ENCODE measurements around the gene UBE2G2. TPM values are rescaled to one million over a fixed set of nuclear protein-coding genes. Genes with fewer than 3 reads are reported as not detected.

The UBE2G2 gene
- total RNA-seq, 4 donors from 2014 or later = 38.4 to 75.1 (median 67.4) TPM

- Histone ChIP-seq H3K9me3 (no peaks in the 10 kb centered on the region), H3K36me3 (no peaks in the 10 kb centered on the region)
- no peak for DNase-seq
Measured at GRCh38 chr21:44810779-44811178, 9.2 kb upstream of the UBE2G2 start.

DNA sequence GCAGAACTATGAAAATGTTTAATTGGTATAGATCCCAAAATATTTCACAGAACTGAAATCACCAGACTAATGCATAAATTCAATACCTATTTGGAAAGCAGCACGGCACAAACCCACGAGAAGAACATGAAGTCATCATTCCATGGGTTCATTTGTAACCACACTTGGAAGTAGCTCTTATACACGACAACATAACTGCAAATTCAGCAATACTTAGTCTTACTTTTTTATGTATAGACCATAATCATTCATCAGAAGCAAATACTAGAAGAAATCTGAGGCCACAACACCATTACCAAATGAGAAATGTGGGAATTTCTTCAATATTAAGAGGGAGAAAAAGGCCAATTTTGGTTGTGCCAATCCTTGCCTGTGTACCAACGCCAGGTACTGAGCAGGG is 4.2 kb upstream of the UBE2G2 start:
- H3K27ac ChIP-seq = no peak overlapping the region
- DNase-seq = no peak
- H3K27me3 ChIP-seq = no peaks in the 10 kb centered on the region
- no peak for TF ChIP-seq POLR2A (IDR thresholded peaks at IDR 0.05)
- TF ChIP-seq, protein P1, sequence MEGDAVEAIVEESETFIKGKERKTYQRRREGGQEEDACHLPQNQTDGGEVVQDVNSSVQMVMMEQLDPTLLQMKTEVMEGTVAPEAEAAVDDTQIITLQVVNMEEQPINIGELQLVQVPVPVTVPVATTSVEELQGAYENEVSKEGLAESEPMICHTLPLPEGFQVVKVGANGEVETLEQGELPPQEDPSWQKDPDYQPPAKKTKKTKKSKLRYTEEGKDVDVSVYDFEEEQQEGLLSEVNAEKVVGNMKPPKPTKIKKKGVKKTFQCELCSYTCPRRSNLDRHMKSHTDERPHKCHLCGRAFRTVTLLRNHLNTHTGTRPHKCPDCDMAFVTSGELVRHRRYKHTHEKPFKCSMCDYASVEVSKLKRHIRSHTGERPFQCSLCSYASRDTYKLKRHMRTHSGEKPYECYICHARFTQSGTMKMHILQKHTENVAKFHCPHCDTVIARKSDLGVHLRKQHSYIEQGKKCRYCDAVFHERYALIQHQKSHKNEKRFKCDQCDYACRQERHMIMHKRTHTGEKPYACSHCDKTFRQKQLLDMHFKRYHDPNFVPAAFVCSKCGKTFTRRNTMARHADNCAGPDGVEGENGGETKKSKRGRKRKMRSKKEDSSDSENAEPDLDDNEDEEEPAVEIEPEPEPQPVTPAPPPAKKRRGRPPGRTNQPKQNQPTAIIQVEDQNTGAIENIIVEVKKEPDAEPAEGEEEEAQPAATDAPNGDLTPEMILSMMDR (IDR thresholded peaks at IDR 0.05) = no peak
- no peaks in the 10 kb centered on the region for H3K9me3 ChIP-seq
- no peaks in the 10 kb centered on the region for H3K36me3 ChIP-seq
- intact Hi-C loops (cut with DNase I; ENCODE audit: low total_unique reads) = loop anchor here (10.0 kb wide), 1 partner anchor 461 kb away; no protein-coding TSS in a partner anchor
- no peak overlapping the region for H3K4me3 ChIP-seq
- H3K4me1 ChIP-seq = peaks cover 0 to 8% of the 10 kb centered on the region in 2 donors

More at GRCh38 chr21:44810779-44811178, 9.2 kb upstream of the UBE2G2 start:
- no peak overlapping the region for H3K4me3 ChIP-seq
- no peaks in the 10 kb centered on the region for H3K27me3 ChIP-seq
- intact Hi-C loops (cut with DNase I; ENCODE audit: low total_unique reads) = no loop called here
- H3K27ac ChIP-seq = no peak overlapping the region
- no peaks in the 10 kb centered on the region for H3K4me1 ChIP-seq
- TF ChIP-seq POLR2A (IDR thresholded peaks at IDR 0.05) = no peak
- TF ChIP-seq, protein P1 (IDR thresholded peaks at IDR 0.05) = no peak

- Histone ChIP-seq H3K36me3 (no peaks in the 10 kb centered on the region), H3K9me3 (no peaks in the 10 kb centered on the region)
Measured at GRCh38 chr21:44805226-44805625, 3.6 kb upstream of the UBE2G2 start.

DNA sequence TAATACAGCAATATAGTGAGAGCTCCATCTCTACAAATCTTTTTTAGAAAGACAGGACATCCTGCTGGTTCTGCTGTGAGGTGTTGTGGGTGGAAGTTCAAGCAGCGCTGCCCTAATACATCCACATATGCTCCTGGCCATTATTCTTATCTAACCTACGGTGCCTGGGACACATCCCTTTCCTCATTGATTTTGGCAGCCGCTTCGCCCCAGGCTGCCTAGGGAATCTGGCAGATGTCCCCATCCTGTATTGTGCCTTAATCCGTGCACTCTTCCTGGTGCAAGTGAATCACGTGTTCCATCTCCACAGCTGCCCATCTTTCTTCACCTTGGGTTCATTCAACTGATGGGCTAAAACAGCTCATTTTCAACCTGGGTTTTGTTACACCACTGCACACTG is 3.1 kb upstream of the UBE2G2 start:
- H3K9me3 ChIP-seq = no peaks in the 10 kb centered on the region
- no peaks in the 10 kb centered on the region for H3K36me3 ChIP-seq
- H3K4me3 ChIP-seq = no peak overlapping the region
- no peak for DNase-seq
- H3K4me1 ChIP-seq = peaks cover 8 to 9% of the 10 kb centered on the region in 2 donors
- intact Hi-C loops (cut with DNase I; ENCODE audit: low total_unique reads) = loop anchor here (5.0 to 10.0 kb wide), 2 partner anchors 68 to 460 kb away; partner anchors contain the start of gene PTTG1IP
- no peaks in the 10 kb centered on the region for H3K27me3 ChIP-seq
- no peak for TF ChIP-seq POLR2A (IDR thresholded peaks at IDR 0.05)
- TF ChIP-seq, protein P1 (IDR thresholded peaks at IDR 0.05) = no peak
- H3K27ac ChIP-seq = no peak overlapping the region

More at GRCh38 chr21:44805226-44805625, 3.6 kb upstream of the UBE2G2 start:
- intact Hi-C loops (cut with DNase I; ENCODE audit: low total_unique reads) = loop anchor here (10.0 kb wide), 1 partner anchor 460 kb away; no protein-coding TSS in a partner anchor
- H3K27ac ChIP-seq = no peak overlapping the region
- no peak for DNase-seq
- no peaks in the 10 kb centered on the region for H3K27me3 ChIP-seq
- H3K4me3 ChIP-seq = no peak overlapping the region
- H3K4me1 ChIP-seq = peaks cover 5 to 8% of the 10 kb centered on the region in 2 donors
- TF ChIP-seq POLR2A (IDR thresholded peaks at IDR 0.05) = no peak
- TF ChIP-seq, protein P1 (IDR thresholded peaks at IDR 0.05) = no peak

GRCh38 chr21:44803651-44804050 is 2.0 kb upstream of the UBE2G2 start:
- Histone ChIP-seq H3K27me3 (no peaks in the 10 kb centered on the region), H3K9me3 (no peaks in the 10 kb centered on the region), H3K4me3 (no peak overlapping the region), H3K4me1 (peaks cover 8 to 13% of the 10 kb centered on the region in 2 donors), H3K27ac (no peak overlapping the region), H3K36me3 (no peaks in the 10 kb centered on the region)
- TF ChIP-seq POLR2A (IDR thresholded peaks at IDR 0.05) = no peak
- TF ChIP-seq, protein P1 (IDR thresholded peaks at IDR 0.05) = no peak
- intact Hi-C loops (cut with DNase I; ENCODE audit: low total_unique reads) = loop anchor here (5.0 to 10.0 kb wide), 2 partner anchors 69 to 459 kb away; partner anchors contain the start of gene PTTG1IP
- no peak for DNase-seq
